ENCODE results near the gene KDELR3. TPM values are rescaled to one million over a fixed set of nuclear protein-coding genes. Genes with fewer than 3 reads are reported as not detected.

The KDELR3 gene
- polyA plus RNA-seq, 3 donors, result not detected

DNA sequence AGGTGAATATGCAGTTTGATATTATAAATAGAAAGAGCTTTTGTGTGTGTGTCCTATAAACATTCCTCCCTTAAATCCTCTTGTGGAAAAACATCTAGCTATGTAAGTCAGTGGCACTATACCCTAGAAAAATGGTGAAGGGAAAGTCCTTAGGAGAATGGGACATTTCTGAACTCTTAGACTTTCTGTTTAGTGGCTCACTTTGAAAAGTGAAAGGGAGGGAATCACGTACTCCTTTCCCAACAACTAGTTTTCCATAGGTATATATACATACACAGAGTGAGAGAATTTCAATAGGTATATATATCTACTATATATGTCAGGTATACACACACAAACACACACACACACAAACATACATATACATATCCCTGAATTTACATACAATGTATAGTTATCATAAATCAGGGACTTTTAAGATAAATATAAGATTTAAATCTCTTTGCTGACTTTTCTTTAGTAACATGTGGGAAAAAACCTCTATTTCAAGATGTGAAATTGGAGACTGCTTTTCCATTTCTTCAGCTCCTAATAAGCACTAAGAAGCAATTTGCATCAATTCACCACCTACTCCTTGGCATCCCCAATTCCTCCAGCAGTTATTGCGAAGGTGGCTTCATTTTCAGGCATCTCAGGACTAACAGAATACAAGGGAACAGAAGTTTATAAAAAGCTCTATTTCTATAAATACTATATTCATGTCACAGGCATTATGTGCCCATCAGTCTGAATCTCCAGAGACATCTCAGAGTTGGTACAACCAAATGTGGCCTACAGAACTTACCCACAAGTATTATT lies 51.8 kb downstream of the KDELR3 start:
- intact Hi-C loops (cut with micrococcal nuclease), result loop anchor here in 1 of 2 donors (5.0 kb wide), 1 partner anchor 38 kb away; no protein-coding TSS in a partner anchor
- peaks cover 29 to 53% of the 10 kb centered on the region in 2 donors for H3K27me3 ChIP-seq (ENCODE audit: control insufficient read depth in 2 of 2, insufficient read depth in 2 of 2, low read length in 2 of 2)
- no peaks in the 10 kb centered on the region for H3K79me2 ChIP-seq (ENCODE audit: insufficient read depth, low read length)
- H3K4me3 Mint-ChIP-seq, result no peak overlapping the region
- H3K27ac Mint-ChIP-seq, result no peak overlapping the region
- no peak overlapping the region for H3K4me2 ChIP-seq (replicated peaks; ENCODE audit: extremely low read depth, low read length, poor library complexity, severe bottlenecking)
- WGBS (ENCODE audit: insufficient coverage), result no CpG with 5 or more reads among the region's 2 CpGs
- peaks cover 7 to 8% of the 10 kb centered on the region in 2 donors for H3K4me1 ChIP-seq (ENCODE audit: control insufficient read depth in 1 of 2, insufficient read depth in 2 of 2, low read length in 2 of 2)
- no peaks in the 10 kb centered on the region for H3K36me3 ChIP-seq (replicated peaks in 1 of 2; ENCODE audit: control insufficient read depth in 1 of 2, insufficient read depth in 2 of 2, low read length in 2 of 2)
- TF ChIP-seq, protein P1, sequence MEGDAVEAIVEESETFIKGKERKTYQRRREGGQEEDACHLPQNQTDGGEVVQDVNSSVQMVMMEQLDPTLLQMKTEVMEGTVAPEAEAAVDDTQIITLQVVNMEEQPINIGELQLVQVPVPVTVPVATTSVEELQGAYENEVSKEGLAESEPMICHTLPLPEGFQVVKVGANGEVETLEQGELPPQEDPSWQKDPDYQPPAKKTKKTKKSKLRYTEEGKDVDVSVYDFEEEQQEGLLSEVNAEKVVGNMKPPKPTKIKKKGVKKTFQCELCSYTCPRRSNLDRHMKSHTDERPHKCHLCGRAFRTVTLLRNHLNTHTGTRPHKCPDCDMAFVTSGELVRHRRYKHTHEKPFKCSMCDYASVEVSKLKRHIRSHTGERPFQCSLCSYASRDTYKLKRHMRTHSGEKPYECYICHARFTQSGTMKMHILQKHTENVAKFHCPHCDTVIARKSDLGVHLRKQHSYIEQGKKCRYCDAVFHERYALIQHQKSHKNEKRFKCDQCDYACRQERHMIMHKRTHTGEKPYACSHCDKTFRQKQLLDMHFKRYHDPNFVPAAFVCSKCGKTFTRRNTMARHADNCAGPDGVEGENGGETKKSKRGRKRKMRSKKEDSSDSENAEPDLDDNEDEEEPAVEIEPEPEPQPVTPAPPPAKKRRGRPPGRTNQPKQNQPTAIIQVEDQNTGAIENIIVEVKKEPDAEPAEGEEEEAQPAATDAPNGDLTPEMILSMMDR (IDR thresholded peaks at IDR 0.05), result no peak
- H2AFZ ChIP-seq (ENCODE audit: insufficient read depth, low read depth, low read length, poor library complexity, severe bottlenecking), result no peak overlapping the region
- no peak overlapping the region for H3K9ac ChIP-seq (ENCODE audit: insufficient read depth, low read length, poor library complexity, severe bottlenecking)
- H3K4me1 Mint-ChIP-seq, result peaks cover 8% of the 10 kb centered on the region
- H3K27me3 Mint-ChIP-seq (ENCODE audit: low read depth in 3 of 3), result peaks cover 18 to 62% (median 44%) of the 10 kb centered on the region in 3 donors
- no peak for DNase-seq
- no peak overlapping the region for H3K4me3 ChIP-seq (replicated peaks in 1 of 3; ENCODE audit: low read depth in 2 of 3, low read length in 3 of 3)
- H4K20me1 ChIP-seq (ENCODE audit: insufficient read depth, low read length), result no peaks in the 10 kb centered on the region
- no peaks in the 10 kb centered on the region for H3K36me3 Mint-ChIP-seq
- H3K27ac ChIP-seq (ENCODE audit: low read depth in 1 of 2, low read length in 2 of 2), result no peak overlapping the region
- no peaks in the 10 kb centered on the region for H3K9me3 ChIP-seq (replicated peaks in 1 of 2; ENCODE audit: control insufficient read depth in 1 of 2, insufficient read depth in 1 of 2, low read length in 2 of 2)
- peaks cover 0 to under 1% (median 0%) of the 10 kb centered on the region in 7 donors for H3K9me3 Mint-ChIP-seq

DNA sequence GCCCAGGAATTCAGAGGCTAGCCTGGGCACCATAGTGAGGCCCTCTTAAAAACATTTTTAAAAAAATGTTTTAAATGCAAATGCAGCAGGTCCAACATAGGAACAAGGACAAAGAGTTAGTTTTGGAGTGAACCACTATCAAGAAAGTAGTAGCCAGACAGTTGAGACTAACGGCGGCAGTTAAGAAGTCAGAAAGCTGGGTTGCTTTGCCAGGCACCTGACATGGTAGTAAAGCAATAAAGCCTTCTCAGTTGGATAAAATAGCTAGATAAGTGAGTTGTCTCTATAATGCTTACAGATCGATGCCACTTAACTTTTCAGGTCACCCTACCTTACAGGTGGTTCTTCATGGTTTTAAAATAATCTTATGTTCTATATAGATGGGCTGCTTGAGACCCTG lies 55.1 kb downstream of the KDELR3 start:
- TF ChIP-seq, protein P1 (IDR thresholded peaks at IDR 0.05), result no peak
- H2AFZ ChIP-seq (ENCODE audit: insufficient read depth, low read depth, low read length, poor library complexity, severe bottlenecking), result no peak overlapping the region
- no peak overlapping the region for H3K27ac ChIP-seq (ENCODE audit: low read depth in 1 of 2, low read length in 2 of 2)
- WGBS (ENCODE audit: insufficient coverage), result 100% methylated on average over 2 of the region's 3 CpGs
- H3K9me3 Mint-ChIP-seq, result peaks cover 0 to 2% (median 0%) of the 10 kb centered on the region in 7 donors
- intact Hi-C loops (cut with micrococcal nuclease), result loop anchor here in 1 of 2 donors (5.0 kb wide), 1 partner anchor 34 kb away; no protein-coding TSS in a partner anchor
- H4K20me1 ChIP-seq (ENCODE audit: insufficient read depth, low read length), result no peaks in the 10 kb centered on the region
- peaks cover 38 to 63% of the 10 kb centered on the region in 2 donors for H3K27me3 ChIP-seq (ENCODE audit: control insufficient read depth in 2 of 2, insufficient read depth in 2 of 2, low read length in 2 of 2)
- H3K36me3 Mint-ChIP-seq, result no peaks in the 10 kb centered on the region
- H3K4me3 ChIP-seq (replicated peaks in 1 of 3; ENCODE audit: low read depth in 2 of 3, low read length in 3 of 3), result no peak overlapping the region
- no peaks in the 10 kb centered on the region for H3K36me3 ChIP-seq (replicated peaks in 1 of 2; ENCODE audit: control insufficient read depth in 1 of 2, insufficient read depth in 2 of 2, low read length in 2 of 2)
- H3K27ac Mint-ChIP-seq, result no peak overlapping the region
- H3K4me1 Mint-ChIP-seq, result peaks cover 8% of the 10 kb centered on the region
- no peaks in the 10 kb centered on the region for H3K9me3 ChIP-seq (replicated peaks in 1 of 2; ENCODE audit: control insufficient read depth in 1 of 2, insufficient read depth in 1 of 2, low read length in 2 of 2)
- H3K4me1 ChIP-seq (ENCODE audit: control insufficient read depth in 1 of 2, insufficient read depth in 2 of 2, low read length in 2 of 2), result peaks cover 9 to 10% of the 10 kb centered on the region in 2 donors
- peak overlapping the region in 1 of 2 donors; percentile 26 for H3K4me3 Mint-ChIP-seq
- no peaks in the 10 kb centered on the region for H3K79me2 ChIP-seq (ENCODE audit: insufficient read depth, low read length)
- H3K9ac ChIP-seq (ENCODE audit: insufficient read depth, low read length, poor library complexity, severe bottlenecking), result no peak overlapping the region
- DNase-seq, result no peak
- peaks cover 21 to 59% (median 56%) of the 10 kb centered on the region in 3 donors for H3K27me3 Mint-ChIP-seq (ENCODE audit: low read depth in 3 of 3)
- H3K4me2 ChIP-seq (replicated peaks; ENCODE audit: extremely low read depth, low read length, poor library complexity, severe bottlenecking), result no peak overlapping the region
